H4 (cell line): ENCODE data around the gene WDR31. TPM values are rescaled to one million over a fixed set of nuclear protein-coding genes. Genes with fewer than 3 reads are reported as not detected.
A peak's percentile ranks its signal among the peaks of the same experiment; 100 is the strongest.
"Not testable (repeated sequence)": the region's sequence is repeated elsewhere in the genome, so short reads cannot be mapped to it uniquely, and the experiment has no call there.

Experiments used
- DNase-seq: peaks from one replicate; pipeline ENCODE4 v3.0.0-alpha.2; 2015; ENCODE audit warnings: low spot score
- total RNA-seq: library from RNA; depleted of rRNA; stranded (reverse); fragments of >200 nt; shearing (Covaris generic); gene quantifications from 2 replicates; pipeline ENCODE4 v1.2.3, GENCODE V29; 2014

The WDR31 gene
- total RNA-seq, 1 experiment from 2014 or later, result 0.46 TPM

DNA sequence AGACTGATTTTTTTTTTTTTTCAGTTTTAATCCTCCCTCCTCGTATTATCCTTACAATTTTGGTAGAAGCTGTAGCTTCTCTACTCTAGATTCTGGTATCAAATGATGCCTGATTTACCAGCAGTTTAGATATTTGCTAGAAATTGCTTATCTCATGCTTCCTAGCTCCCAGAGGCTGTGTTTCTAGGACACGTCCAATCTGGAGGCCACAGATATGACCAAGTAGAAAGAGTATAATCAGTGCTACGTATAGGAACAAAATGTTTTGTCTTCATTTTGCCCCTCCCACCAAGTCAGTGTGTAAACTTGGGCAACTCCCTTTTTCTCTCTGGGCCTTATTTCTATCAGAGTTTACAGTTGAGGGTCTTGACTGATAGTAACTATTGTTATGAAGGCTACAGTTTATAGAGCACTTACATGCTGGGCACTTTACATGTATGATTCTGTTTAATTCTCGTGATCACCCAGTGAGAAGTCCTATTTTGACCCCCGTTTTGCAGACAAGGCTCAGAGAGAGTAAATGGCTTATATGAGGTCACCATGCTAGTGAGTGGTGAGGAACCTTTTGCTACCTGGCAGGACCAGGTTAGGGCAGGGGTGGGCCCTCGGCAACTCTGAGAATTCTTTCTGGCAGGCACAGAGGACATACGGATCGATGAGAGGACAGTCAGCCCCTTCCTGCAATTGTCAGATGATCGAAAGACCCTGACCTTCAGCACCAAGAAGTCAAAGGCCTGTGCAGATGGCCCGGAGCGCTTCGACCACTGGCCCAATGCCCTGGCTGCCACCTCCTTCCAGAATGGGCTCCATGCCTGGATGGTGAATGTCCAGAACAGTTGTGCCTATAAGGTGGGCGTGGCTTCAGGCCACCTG is 29.1 kb upstream of the WDR31 start:
- no peak for DNase-seq

DNA sequence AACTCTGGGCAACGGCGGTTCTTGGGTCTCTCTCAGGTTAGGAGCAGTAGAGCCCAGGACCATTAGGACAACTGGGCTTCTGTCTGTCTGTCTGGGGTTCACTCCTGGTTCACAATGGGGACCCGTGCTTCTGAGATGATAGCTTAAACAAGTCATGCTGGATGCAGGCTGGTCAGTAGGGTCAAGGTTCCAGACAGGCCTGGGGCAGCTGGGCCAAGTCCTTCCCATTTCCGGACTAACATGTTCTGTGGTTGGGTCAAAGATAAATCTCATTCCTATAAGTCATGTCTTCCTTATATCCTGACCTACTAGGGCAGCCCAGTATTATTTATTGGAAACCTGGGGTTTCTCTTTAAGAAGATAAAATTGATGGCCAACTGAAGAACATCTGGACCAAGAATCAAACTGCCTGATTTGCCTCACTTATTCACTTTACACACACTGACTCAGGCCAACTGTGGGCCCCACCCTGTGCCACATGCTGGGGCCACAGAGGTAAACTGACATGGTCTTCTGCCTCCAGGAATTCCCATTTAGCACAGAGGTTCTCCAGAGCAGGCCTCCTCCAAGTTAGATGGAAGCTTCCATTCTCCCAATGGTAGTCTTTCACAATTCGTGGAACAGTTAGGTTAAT is 28.4 kb upstream of the WDR31 start:
- DNase-seq, result no peak

DNA sequence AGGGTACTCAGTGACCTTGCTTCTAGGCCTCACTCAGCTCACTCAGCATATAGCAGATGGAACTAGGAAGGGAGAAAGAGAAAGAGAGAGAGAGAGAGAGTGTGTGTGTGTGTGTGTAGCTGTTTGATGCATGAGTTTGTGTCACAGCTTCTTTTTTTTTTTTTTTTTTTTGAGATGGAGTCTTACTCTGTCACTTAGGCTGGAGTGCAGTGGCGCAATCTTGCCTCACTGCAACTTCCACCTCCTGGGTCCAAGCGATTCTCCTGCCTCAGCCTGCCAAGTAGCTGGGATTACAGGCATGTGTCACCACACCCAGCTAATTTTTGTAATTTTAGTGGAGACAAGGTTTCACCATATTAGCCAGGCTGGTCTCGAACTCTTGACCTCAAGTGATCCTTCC is 25.6 kb upstream of the WDR31 start:
- not testable (repeated sequence) for DNase-seq

DNA sequence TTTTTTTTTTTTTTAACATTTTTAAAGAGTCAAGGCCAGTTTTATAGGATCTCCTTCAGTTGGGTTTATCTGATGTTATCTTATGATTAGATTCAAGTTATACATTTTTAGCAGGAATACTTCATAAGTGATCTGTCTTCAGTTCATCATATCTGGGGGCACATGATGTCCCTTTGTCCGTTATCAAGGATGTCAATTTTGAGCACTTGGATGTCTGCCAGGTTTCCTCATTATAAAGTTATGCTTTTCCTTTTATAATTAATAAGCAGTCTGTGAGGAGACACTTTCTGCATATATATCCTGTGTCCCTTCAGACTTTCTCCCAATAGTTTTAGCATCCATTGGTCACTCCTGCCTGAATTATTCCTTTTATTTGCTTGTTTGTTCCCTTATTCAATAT is 24.9 kb upstream of the WDR31 start:
- DNase-seq, result no peak

DNA sequence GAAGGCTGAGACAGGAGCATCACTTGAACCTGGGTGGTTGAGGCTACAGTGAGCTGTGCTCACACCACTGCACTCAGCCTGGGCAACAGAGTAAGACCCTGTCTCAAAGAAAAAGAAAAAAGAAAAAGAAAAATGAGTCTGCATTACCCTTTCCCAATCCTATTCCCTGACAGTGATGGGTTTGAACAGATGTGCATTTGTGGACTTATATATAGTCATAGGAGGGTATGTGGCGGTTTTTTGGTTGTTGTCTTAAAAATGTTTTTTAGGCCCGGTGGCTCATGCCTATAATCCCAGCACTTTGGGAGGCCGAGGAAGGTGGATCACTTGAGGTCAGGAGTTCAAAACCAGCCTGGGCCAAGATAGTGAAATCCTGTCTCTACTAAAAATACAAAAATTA is 23.3 kb upstream of the WDR31 start:
- no peak for DNase-seq

DNA sequence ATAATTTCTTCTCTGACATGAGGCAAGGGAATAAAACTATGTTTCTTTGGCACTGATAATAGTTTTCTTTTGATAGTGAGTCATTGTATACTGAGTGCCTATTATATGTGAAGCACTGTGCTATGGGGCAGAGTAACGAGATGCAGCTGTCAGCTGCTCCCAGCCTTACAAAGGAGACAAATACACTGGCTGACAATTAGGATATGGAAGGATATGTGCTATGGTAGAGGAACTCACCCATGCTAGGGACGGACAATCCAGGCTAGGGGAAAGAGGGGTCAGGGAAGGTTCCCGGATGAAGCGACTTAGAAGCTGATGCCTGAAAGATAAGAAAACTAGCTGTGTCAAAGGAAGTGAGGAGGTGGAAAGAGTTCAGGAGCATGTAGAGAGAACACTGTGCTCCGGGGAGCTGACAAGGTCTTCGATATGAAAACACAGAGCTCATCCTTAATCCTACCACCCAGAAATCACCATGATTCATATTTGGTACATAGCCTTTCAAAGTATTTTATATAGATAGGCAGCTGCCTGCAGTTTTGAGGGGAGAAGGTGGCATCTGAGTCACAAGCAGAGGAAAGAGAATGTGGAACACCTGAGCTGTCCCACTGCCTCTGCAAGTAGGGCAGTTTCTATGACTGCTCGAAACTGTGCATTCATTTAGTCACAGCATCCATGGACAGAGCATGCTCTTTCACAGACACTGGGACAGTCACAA is 21.4 kb upstream of the WDR31 start:
- no peak for DNase-seq

DNA sequence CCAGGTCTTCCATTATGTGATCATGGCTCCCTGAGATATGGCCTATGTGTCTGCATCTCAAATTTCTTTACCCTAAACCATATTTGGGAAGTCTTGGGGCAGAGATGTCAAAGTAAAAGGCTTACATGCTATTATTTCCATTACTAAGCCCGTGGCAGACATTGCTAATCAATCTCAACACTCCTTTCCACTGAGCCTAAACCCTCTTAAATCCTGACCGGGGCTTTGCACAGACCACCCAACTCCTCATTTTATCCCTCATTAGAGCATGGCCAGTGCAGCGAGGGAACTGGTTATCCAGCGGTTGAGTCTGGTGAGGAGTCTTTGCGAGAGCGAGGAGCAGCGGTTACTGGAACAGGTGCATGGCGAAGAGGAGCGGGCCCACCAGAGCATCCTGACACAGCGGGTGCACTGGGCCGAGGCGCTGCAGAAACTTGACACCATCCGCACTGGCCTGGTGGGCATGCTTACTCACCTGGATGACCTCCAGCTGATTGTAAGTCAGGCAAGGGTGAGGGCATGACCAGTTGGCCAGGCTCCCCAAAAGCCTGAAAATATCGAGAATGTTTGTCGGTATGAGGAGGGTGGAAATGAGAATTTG is 20.3 kb upstream of the WDR31 start:
- DNase-seq, result no peak

DNA sequence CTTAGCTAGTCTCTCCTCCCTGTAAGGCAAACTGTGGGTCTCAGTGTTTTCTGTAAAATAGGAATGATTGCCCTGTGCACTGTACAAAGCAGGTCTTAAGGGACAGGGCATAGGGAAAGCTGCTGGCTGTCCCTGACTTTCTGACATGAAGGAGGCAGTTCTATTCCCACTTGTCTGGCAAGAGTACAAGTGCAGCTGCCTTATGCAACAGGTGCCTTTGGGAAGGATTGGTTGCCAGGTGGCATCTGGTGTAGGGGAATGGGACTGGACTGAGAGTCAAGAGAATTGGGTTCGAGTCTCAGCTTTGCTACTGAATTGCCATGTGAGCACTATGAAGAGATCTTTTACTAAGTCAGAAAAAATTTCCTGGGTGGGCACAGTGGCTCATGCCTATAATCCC is 19.3 kb upstream of the WDR31 start:
- no peak for DNase-seq

DNA sequence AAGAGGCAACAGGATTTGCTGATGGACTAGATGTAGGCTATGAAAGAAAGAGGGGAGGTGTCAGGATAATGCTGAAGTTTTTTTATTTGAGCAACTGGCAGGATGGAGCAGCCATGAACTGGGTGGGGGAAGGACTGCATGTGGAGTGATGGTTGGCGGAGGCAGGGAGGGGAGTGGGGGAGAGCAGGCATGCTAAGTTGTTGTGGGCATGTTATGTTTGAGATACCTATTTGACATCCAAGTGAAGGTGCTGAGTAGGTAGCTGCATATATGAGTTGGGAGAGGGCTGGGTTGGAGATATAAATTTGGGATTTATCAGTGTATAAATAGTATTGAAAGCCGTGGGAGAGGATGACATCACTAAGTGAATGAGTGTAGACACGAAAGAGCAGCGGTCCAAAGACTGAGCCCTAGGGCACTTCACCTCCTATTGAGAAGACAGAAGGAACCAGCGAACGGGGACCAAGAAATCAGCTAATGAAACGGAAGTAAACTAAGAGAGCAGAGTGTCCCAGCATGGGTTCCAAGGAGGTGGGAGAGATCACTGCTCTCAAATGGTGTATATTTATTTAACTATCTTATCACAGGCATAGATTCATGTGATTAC is 16.7 kb upstream of the WDR31 start:
- DNase-seq, result no peak

DNA sequence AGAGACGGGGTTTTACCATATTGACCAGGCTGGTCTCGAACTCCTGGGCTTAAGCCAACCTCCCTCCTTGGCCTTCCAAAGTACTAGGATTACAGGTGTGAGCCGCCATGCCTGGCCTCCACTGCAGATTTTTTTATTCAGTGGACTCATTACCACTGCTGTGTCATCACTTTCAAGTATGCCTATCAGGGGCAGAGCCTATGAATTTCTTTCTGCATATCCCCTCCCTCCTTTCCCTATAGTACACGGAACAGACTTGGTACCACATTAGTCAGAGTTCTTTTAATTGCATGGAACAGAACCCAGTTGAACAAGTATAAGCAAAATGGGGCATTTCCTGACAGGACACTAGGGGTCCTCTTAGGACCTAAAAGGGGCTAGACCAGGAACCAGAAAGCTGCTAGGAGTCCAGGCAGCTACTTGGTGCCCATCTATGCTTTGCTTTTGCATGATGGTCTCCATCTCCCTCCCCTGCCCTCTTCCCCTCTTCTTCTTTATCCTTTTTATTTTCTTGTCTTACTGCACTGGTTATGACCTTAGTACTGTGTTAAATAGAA is 15.0 kb upstream of the WDR31 start:
- no peak for DNase-seq

DNA sequence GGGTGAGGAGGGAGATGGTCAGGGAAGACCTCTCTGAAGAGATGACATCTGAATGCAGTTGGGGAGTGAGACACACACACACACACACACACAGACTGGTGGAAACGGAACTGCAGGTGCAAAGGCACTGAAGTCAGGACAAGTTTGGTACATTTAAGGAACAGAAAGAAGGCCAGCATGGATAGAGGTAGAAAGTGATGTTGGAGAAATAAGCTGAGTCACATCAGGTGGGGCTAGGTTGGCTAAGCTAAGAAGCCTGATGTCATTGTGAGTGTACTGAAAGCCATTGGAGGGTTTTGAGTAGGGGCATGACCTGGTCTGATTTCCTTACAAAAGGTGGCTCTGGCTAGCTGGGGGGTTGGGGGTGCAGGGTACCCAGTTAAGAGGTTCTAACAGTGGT is 12.3 kb upstream of the WDR31 start:
- DNase-seq, result no peak

DNA sequence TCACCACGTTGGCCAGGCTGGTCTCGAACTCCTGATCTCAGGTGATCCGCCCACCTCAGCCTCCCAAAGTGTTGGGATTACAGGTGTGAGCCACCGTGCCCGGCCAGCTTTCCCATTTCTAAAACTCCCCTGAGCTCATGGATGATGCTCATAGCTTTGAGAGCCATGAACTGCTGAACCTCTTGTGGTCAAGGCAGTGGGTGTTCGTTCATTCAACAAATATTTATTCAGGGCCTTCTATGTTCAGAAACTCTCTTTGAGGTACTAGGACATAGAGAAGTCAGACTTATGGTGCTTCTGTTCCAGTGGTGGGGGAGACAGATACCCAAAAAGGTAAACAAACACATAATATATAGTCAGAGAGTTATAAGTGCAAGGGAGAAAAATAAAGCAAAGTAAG is 11.9 kb upstream of the WDR31 start:
- DNase-seq, result no peak

DNA sequence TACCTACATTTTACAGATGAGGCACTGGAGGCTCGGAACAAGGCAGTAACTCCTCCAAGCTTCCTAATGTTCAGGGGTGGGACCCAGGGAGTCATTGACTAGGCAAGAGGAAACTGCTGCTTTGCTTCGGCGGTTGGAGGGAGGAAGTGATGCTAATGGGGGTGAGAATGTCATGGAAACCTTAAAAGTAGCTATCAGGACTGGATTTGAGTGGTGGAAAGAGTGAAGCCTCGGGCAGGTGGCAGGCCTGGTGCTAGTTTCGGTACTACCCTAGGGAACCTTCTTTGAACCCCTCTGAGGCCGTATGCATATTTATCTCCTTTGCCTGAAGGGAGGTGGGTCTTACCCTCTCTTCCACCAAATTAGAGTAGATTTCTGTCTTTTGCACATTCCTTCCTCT is 10.9 kb upstream of the WDR31 start:
- no peak for DNase-seq

DNA sequence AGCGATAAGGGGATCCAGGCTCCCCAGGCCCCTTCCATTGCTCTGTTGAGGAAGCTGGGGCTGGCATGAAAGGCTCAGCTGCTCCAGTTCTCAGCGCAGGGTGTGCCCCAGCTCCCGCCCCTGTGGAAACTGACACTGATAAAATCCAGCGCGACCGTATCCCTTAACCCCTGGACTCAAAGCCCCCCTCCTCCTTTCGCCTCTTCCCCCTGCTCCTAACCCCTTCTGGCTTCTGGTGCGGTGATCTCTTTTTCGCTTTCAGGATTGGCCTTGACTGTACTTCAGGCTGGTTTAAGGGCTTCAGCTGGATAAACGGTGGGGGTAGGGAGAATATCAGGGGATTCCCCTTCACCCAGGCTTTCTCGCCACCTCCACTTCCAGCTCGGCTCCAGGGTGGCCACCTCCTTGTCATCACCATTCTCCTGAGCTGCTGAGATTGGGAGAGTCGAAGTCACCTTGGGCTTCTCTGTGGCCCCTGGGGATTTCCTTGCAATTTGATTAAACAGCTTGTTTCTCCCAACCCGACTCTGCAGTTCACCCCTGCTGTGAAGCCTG is 10.1 kb upstream of the WDR31 start:
- DNase-seq, result no peak

DNA sequence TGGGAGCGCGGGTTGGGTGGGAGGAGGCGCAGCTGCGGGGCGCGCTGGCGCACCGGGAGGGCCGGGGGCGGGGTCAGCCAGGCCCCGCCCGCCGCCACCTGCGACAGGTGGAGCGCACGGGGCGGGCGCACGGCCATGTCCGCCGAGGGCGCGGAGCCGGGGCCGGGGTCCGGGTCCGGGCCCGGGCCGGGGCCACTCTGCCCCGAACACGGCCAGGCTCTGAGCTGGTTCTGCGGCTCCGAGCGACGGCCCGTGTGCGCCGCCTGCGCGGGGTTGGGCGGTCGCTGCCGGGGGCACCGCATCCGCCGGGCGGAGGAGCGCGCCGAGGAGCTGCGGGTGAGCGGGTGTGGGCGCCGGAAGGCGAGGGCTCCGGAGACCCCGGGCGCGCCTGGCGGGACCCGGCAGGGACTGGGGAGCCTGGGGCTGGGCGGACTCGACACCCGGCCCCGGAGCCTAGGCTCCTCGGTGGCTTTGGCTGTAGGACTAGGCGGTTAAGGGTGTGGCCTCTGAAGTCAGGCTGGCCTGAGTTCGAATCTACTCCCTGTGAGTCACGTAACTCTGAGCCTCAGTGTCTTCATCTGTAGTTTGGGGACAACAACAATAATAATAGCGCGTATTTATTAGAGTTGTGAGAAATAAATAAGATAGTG is 9.5 kb upstream of the WDR31 start, which contains the start of gene BSPRY:
TSS of gene BSPRY (plus strand) at position 97 of the 650 bp plus-strand sequence. CDS start at position 136, 39 bp downstream.
- DNase-seq, result no peak

DNA sequence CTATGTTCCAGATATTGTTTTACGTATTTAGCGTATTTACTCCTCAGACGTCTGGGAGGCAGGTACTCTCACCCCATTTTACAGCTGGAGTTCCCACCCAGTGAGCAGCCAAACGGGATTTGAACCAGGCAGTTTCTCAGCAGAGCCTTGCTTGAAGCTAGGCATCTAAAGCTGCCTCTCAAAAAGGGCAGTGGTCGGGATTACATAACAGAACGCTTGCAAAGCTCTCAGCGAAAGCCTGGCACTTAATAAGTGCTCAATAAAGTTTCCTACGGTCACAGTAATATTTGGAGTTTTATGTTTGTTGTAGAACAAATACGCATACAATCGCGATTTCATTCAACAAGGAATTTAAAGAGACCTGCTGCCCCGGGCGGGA is 9.0 kb upstream of the WDR31 start:
- DNase-seq, result no peak

DNA sequence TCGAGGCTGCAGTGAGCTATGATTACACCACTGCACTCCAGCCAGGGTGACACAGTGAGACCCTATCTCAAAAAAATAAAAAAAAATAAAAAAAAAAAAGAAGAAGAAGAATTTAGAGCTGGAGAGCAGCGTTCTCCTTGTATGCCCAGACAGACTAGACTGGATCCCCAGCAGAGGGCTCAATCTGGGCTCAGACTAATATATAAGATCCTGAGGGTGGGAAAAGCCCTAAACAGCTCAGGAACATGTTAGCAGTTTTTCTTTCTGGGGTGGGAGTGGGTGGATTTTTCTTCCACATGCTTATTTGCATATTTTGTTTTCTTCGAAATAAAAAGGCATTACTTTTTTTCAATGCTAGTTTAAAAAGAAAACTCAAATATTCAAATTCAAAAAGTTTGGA is 8.4 kb upstream of the WDR31 start:
- no peak for DNase-seq

DNA sequence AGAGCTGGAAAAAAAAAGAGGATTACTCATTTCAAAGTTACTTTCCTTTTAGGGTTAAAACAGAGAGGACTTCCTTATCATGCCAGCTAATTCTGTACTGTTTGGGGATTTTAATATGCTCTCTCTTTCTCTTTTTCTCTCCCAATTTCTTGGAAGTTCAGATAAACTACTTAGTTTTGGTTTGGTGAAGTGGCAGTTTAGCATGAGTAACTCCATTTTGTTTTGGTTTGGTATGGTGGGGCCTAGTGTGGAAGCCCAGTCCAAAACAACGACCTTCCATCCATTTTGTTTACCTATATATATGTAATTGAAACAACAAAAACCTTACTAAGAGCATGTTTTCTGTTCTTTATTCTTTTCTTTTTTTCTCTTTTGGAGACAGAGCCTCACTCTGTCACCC is 5.6 kb upstream of the WDR31 start:
- DNase-seq, result no peak

DNA sequence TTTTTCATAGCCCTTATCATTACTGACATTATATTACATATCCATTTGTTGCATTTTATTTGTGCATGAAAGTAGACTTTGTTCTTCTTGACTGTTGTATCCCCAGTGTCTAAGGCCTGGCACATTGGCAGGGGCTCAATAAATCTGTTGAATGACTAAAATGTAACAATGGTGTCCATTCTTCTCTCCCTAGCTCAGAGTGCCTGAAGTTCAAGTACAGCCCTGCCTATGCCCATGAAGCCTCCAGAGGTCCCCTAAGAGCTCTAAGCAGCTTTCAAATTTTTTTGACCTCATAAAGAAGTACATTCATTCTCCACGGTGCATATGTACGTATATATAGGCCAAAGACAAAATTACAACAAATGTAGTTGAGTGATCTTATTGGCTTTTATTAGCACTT is 5.1 kb upstream of the WDR31 start:
- no peak for DNase-seq

DNA sequence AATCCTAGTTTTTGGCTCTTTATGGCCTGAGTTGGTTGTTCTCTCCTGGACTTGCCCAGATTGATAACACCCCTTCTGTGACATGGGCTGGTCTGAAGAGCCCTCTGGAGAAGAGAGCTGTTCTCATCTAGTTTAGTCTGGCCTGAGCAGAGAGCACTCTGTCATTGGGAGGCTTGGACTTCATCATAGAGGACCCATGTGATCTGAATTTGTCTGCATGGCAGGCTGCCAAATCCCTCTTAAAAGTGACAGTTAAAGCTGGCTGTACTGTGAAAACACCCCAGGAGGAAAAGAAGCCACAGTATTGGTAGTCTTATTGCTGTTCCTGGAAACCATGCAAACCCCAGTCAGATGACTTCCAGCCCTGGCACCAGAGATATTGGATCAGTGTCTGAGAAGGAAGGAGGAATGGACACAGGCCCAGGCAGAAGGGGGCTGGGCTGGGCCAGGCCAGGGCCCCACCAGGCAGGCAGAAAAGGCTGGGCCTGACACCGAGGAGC is 3.7 kb upstream of the WDR31 start:
- peak; percentile 75 for DNase-seq
